ENCODE measurements around the gene OTOS. TPM values are rescaled to one million over a fixed set of nuclear protein-coding genes. Genes with fewer than 3 reads are reported as not detected.

OTOS gene
- total RNA-seq, 2 donors from 2014 or later = not detected

DNA sequence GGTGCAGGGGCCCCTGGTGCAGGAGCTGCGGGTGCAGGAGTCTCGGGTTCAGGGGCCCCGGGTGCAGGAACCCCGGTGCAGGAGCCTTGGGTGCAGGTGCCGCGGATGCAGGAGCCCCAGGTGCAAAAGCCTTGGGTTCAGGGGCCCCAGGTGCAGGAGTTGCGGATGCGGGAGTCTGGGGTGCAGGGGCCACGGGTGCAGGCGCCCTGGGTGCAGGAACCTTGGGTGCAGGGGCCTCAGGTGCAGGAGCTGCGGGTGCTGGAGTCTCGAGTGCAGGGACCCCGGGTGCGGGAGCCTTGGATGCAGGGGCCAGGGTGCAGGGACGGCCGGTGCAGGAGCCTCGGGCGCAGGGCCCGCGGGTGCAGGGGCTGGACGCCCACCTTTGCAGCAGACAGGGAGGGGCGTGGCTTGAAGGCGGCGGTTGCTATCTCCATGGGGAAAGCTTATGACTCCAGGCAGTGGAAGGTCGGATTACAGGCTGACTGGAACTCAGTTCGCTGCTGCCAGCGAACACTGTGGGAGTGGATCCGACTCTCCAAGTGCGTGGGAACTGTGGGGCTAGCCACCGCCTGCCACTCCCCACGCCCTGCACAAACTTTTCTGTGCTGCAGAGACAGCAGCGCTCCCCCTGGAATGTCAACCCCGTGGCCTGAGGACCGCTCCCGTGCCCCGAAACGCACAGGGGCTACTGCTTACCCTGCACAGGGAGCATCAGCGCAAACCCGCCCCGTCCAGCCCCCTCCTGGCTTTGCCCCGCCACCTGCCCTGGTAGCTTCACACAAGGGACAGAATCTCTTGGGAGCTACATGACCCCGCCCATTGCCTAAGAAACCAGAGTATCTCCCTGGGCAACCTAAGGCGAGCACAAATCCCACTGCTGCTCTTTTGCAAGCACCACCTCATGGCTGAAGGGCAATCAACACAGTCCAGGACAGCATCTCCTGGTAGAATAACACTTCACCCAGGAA lies 44.6 kb downstream of the OTOS start:
- DNase-seq (no peak), ATAC-seq (no peak)

DNA sequence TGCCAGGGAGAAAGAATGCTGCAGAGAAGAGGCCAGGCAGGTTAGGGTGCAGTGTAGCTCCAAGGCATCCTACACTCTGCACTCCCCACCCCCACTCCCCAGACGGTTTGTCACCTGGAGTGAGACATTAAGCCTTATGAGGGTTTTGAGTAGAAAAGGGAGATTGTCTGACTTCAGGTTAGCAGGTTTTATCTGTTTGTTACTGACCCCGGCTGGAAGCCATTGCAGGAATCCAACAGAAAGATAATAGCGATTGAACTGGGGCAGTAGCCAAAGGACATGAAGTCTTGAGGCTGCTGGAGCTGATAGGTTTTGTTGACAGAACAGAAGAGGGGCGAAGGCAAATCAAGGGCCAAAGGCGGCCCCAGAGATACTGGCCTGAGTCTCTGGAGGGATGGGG lies 51.2 kb downstream of the OTOS start:
- ATAC-seq (no peak), DNase-seq (no peak)
- intact Hi-C loops (cut with DNase I) = no loop called here

More for the DNA sequence above, 44.6 kb downstream of the OTOS start:
- intact Hi-C loops (cut with DNase I) = no loop called here

Other genes with a start within 250 kb of the OTOS start
- gene NDUFA10, start 115.3 kb downstream of the OTOS start, total RNA-seq = 100 to 1,000 TPM; 242 to 257 TPM
- not detected for gene OR6B2, start 110.2 kb downstream of the OTOS start, total RNA-seq
- not detected for gene OR6B3, start 87.1 kb downstream of the OTOS start, total RNA-seq
- 100 to 1,000 TPM; 160 to 175 TPM for gene COPS9, start 4.4 kb downstream of the OTOS start, total RNA-seq

Measured in left cardiac atrium (tissue), 4 donors.